ENCODE measurements around the gene LCA5L. TPM values are rescaled to one million over a fixed set of nuclear protein-coding genes. Genes with fewer than 3 reads are reported as not detected.

The LCA5L gene
- total RNA-seq, 4 donors from 2014 or later = 0.66 to 5.9 (median 1.9) TPM; not detected in 1

- no peak for DNase-seq (ENCODE audit: low spot score in 2 of 2)
- Histone ChIP-seq H3K4me3 (no peak overlapping the region), H3K27me3 (no peaks in the 10 kb centered on the region), H3K36me3 (no peaks in the 10 kb centered on the region), H3K4me1 (peaks cover 0 to 5% (median 0%) of the 10 kb centered on the region in 4 donors), H3K27ac (no peak overlapping the region), H3K9me3 (no peaks in the 10 kb centered on the region)
- TF ChIP-seq EP300 (IDR thresholded peaks at IDR 0.05) (no peak), POLR2A (IDR thresholded peaks at IDR 0.05) (no peak)
- TF ChIP-seq, protein P1, sequence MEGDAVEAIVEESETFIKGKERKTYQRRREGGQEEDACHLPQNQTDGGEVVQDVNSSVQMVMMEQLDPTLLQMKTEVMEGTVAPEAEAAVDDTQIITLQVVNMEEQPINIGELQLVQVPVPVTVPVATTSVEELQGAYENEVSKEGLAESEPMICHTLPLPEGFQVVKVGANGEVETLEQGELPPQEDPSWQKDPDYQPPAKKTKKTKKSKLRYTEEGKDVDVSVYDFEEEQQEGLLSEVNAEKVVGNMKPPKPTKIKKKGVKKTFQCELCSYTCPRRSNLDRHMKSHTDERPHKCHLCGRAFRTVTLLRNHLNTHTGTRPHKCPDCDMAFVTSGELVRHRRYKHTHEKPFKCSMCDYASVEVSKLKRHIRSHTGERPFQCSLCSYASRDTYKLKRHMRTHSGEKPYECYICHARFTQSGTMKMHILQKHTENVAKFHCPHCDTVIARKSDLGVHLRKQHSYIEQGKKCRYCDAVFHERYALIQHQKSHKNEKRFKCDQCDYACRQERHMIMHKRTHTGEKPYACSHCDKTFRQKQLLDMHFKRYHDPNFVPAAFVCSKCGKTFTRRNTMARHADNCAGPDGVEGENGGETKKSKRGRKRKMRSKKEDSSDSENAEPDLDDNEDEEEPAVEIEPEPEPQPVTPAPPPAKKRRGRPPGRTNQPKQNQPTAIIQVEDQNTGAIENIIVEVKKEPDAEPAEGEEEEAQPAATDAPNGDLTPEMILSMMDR (IDR thresholded peaks at IDR 0.05) = no peak
- 82% methylated on average over 3 of the region's 3 CpGs for WGBS, 2 donors
Observed at GRCh38 chr21:39481886-39482285, 36.3 kb upstream of the LCA5L start.

GRCh38 chr21:39480271-39480670, 34.7 kb upstream of the LCA5L start:
- TF ChIP-seq, protein P1 (IDR thresholded peaks at IDR 0.05) = no peak
- TF ChIP-seq POLR2A (IDR thresholded peaks at IDR 0.05) (no peak), EP300 (IDR thresholded peaks at IDR 0.05) (no peak)
- no peak overlapping the region for H3K4me3 ChIP-seq
- H3K27ac ChIP-seq = no peak overlapping the region
- 82 to 87% methylated on average over 4 of the region's 4 CpGs for WGBS, 2 donors
- peaks cover 0 to 5% (median 0%) of the 10 kb centered on the region in 4 donors for H3K4me1 ChIP-seq
- H3K9me3 ChIP-seq = no peaks in the 10 kb centered on the region
- no peak for DNase-seq (ENCODE audit: low spot score in 2 of 2)
- peaks cover 0 to 8% (median 0%) of the 10 kb centered on the region in 3 donors for H3K36me3 ChIP-seq
- no peaks in the 10 kb centered on the region for H3K27me3 ChIP-seq

DNA sequence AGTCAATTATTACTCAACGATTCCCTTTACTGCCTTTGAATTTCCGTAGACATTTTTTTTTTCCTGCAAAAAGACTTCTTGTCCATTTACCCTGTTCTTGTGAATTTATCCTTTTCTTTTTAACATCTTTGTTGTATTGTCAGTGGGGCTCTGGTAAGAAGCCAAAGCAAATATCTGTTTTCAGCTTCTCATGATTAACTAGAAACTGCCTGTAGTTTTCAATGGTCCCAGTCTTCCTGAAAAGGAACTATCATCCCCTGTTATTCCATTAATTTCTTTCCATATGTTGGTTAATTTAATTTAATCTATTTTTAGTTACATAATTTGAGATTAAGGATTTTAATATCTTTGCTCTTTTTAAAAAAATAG, 34.2 kb upstream of the LCA5L start:
- H3K9me3 ChIP-seq = no peaks in the 10 kb centered on the region
- TF ChIP-seq POLR2A (IDR thresholded peaks at IDR 0.05) (no peak), EP300 (IDR thresholded peaks at IDR 0.05) (no peak)
- TF ChIP-seq, protein P1 (IDR thresholded peaks at IDR 0.05) = no peak
- H3K4me3 ChIP-seq = no peak overlapping the region
- no peak for DNase-seq (ENCODE audit: low spot score in 2 of 2)
- H3K36me3 ChIP-seq = peaks cover 0 to 8% (median 0%) of the 10 kb centered on the region in 3 donors
- no peaks in the 10 kb centered on the region for H3K27me3 ChIP-seq
- no peak overlapping the region for H3K27ac ChIP-seq
- H3K4me1 ChIP-seq = peaks cover 0 to 5% (median 0%) of the 10 kb centered on the region in 4 donors
- WGBS, 2 donors = 12 to 15% methylated on average over 2 of the region's 2 CpGs

- no peak overlapping the region for H3K27ac ChIP-seq
- no peak for DNase-seq (ENCODE audit: low spot score in 2 of 2)
- no peak overlapping the region for H3K4me3 ChIP-seq
- TF ChIP-seq, protein P1 (IDR thresholded peaks at IDR 0.05) = no peak
- TF ChIP-seq EP300 (IDR thresholded peaks at IDR 0.05) = no peak
- no peak for TF ChIP-seq POLR2A (IDR thresholded peaks at IDR 0.05)
- no peaks in the 10 kb centered on the region for H3K27me3 ChIP-seq
- WGBS, 2 donors = 60% methylated on average over 4 of the region's 4 CpGs
- peaks cover 0 to 5% (median 0%) of the 10 kb centered on the region in 4 donors for H3K4me1 ChIP-seq
- H3K36me3 ChIP-seq = peaks cover 0 to 8% (median 0%) of the 10 kb centered on the region in 3 donors
- H3K9me3 ChIP-seq = no peaks in the 10 kb centered on the region
Observed at GRCh38 chr21:39479164-39479813, 33.7 kb upstream of the LCA5L start.

- H3K36me3 ChIP-seq = peaks cover 0 to 8% (median 0%) of the 10 kb centered on the region in 3 donors
- WGBS, 2 donors = 83 to 89% methylated on average over 2 of the region's 2 CpGs
- no peak overlapping the region for H3K27ac ChIP-seq
- TF ChIP-seq, protein P1 (IDR thresholded peaks at IDR 0.05) = no peak
- no peak for TF ChIP-seq EP300 (IDR thresholded peaks at IDR 0.05)
- TF ChIP-seq POLR2A (IDR thresholded peaks at IDR 0.05) = no peak
- no peak overlapping the region for H3K4me3 ChIP-seq
- DNase-seq (ENCODE audit: low spot score in 2 of 2) = no peak
- H3K9me3 ChIP-seq = no peaks in the 10 kb centered on the region
- H3K27me3 ChIP-seq = no peaks in the 10 kb centered on the region
- peaks cover 0 to 2% (median 0%) of the 10 kb centered on the region in 4 donors for H3K4me1 ChIP-seq
Observed at GRCh38 chr21:39474611-39475010, 29.0 kb upstream of the LCA5L start.

Measured in tibial nerve (tissue), 4 donors.